ENCODE results near the gene TMEM132D.

TMEM132D gene

DNA sequence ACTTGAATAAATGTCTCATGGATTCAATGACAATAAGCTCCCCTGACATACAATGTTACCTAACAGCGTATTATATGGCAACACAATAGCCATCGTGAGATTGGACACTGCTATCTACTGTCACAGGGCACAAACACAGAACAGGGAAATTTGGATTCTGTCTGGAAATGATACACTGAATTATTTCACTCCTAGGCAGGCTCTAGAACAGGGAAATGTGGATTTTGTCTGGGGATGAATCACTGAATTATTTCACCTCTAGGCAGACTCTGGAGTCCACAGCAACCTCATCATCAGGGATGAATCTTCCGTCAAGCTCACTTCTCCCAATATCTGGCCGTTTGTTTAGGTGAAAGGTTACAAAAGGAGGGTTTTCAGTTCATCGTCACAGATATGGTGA lies 288.8 kb downstream of the TMEM132D start:
- Histone ChIP-seq H3K4me1 (ENCODE audit: control insufficient read depth in 5 of 5, insufficient read depth in 5 of 5, low read length in 5 of 5) (no peaks in the 10 kb centered on the region), H3K36me3 (ENCODE audit: control insufficient read depth in 5 of 5, insufficient read depth in 5 of 5, low read length in 5 of 5) (no peaks in the 10 kb centered on the region), H3K9ac (ENCODE audit: low read length in 5 of 5) (no peak overlapping the region), H3K27ac (ENCODE audit: low read depth, low read length) (no peak overlapping the region), H3K27me3 (ENCODE audit: control insufficient read depth in 5 of 5, insufficient read depth in 4 of 5, low read length in 5 of 5) (no peaks in the 10 kb centered on the region), H3K4me3 (ENCODE audit: low read depth in 1 of 5, low read length in 5 of 5) (no peak overlapping the region), H3K9me3 (ENCODE audit: control insufficient read depth in 5 of 5, low read length in 5 of 5) (peaks cover 0 to 13% (median 0%) of the 10 kb centered on the region in 5 donors)

DNA sequence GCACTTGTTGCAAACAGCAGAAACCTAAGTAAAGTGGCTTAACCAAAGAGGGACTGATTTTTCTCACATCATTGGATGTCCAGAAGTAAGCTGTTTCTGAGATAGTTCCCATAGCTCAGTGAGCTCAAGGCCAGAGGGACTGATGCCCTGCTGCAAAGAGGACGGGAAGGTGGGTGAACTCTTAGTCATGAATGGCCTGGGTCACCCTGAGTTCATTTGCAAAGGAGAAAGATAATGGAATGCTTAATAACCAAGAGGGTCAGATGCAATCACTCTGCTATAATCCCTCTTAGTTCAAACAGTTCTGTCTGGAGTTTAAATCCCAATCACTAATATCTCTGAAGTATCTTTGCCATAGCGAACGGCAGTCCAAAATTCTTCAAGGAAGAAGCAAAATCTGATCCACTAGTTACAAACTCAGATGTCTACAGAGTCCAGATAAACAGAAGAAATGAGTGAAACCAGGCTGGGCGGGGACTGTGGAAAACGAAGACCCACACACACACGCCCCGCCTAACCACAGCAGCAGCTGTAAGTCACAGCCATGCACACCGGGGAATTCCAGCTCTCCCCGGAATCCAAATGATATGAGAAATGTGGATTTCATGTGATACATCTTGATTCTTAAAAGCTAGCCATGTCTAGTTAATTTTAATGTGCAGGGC lies 289.5 kb downstream of the TMEM132D start:
- no peaks in the 10 kb centered on the region for H3K36me3 ChIP-seq (ENCODE audit: control insufficient read depth in 5 of 5, insufficient read depth in 5 of 5, low read length in 5 of 5)
- peaks cover 0 to 9% (median 0%) of the 10 kb centered on the region in 5 donors for H3K9me3 ChIP-seq (ENCODE audit: control insufficient read depth in 5 of 5, low read length in 5 of 5)
- no peaks in the 10 kb centered on the region for H3K27me3 ChIP-seq (ENCODE audit: control insufficient read depth in 5 of 5, insufficient read depth in 4 of 5, low read length in 5 of 5)
- no peaks in the 10 kb centered on the region for H3K4me1 ChIP-seq (ENCODE audit: control insufficient read depth in 5 of 5, insufficient read depth in 5 of 5, low read length in 5 of 5)
- no peak overlapping the region for H3K9ac ChIP-seq (ENCODE audit: low read length in 5 of 5)
- no peak overlapping the region for H3K4me3 ChIP-seq (ENCODE audit: low read depth in 1 of 5, low read length in 5 of 5)
- no peak overlapping the region for H3K27ac ChIP-seq (ENCODE audit: low read depth, low read length)

GRCh38 chr12:129613314-129613713 lies 290.5 kb downstream of the TMEM132D start:
- Histone ChIP-seq H3K9me3 (ENCODE audit: control insufficient read depth in 5 of 5, low read length in 5 of 5) (peaks cover 0 to 9% (median 0%) of the 10 kb centered on the region in 5 donors), H3K9ac (ENCODE audit: low read length in 5 of 5) (no peak overlapping the region), H3K4me3 (ENCODE audit: low read depth in 1 of 5, low read length in 5 of 5) (no peak overlapping the region), H3K4me1 (ENCODE audit: control insufficient read depth in 5 of 5, insufficient read depth in 5 of 5, low read length in 5 of 5) (no peaks in the 10 kb centered on the region), H3K36me3 (ENCODE audit: control insufficient read depth in 5 of 5, insufficient read depth in 5 of 5, low read length in 5 of 5) (no peaks in the 10 kb centered on the region), H3K27me3 (ENCODE audit: control insufficient read depth in 5 of 5, insufficient read depth in 4 of 5, low read length in 5 of 5) (no peaks in the 10 kb centered on the region), H3K27ac (ENCODE audit: low read depth, low read length) (no peak overlapping the region)

- Histone ChIP-seq H3K4me3 (ENCODE audit: low read depth in 1 of 5, low read length in 5 of 5) (no peak overlapping the region), H3K27ac (ENCODE audit: low read depth, low read length) (no peak overlapping the region), H3K27me3 (ENCODE audit: control insufficient read depth in 5 of 5, insufficient read depth in 4 of 5, low read length in 5 of 5) (no peaks in the 10 kb centered on the region), H3K9me3 (ENCODE audit: control insufficient read depth in 5 of 5, low read length in 5 of 5) (peaks cover 0 to 9% (median 0%) of the 10 kb centered on the region in 5 donors), H3K36me3 (ENCODE audit: control insufficient read depth in 5 of 5, insufficient read depth in 5 of 5, low read length in 5 of 5) (no peaks in the 10 kb centered on the region), H3K9ac (ENCODE audit: low read length in 5 of 5) (no peak overlapping the region), H3K4me1 (ENCODE audit: control insufficient read depth in 5 of 5, insufficient read depth in 5 of 5, low read length in 5 of 5) (no peaks in the 10 kb centered on the region)
These were observed 293.2 kb downstream of the TMEM132D start for GRCh38 chr12:129610601-129611120.

DNA sequence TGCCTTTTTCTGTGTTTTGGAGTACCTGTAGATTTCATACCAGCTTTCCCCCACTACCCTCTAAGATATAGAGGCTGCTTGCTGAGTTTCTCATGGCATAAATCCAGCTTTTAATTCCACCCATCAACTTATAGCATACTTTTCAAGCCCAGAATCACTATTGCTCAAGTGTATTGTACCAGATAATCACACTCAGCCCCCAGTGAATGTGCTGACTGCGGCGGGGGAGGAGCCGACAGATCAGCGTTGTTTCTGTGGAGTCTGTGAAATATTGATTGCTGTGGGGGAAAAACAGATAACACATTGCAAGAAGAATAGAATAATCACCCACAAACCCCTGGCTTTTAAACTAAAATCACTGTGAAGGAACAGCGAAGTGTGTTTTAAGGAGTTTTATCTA lies 296.1 kb downstream of the TMEM132D start:
- no peaks in the 10 kb centered on the region for H3K4me1 ChIP-seq (ENCODE audit: control insufficient read depth in 5 of 5, insufficient read depth in 5 of 5, low read length in 5 of 5)
- H3K9ac ChIP-seq (ENCODE audit: low read length in 5 of 5): no peak overlapping the region
- H3K4me3 ChIP-seq (ENCODE audit: low read depth in 1 of 5, low read length in 5 of 5): no peak overlapping the region
- H3K27me3 ChIP-seq (ENCODE audit: control insufficient read depth in 5 of 5, insufficient read depth in 4 of 5, low read length in 5 of 5): no peaks in the 10 kb centered on the region
- H3K36me3 ChIP-seq (ENCODE audit: control insufficient read depth in 5 of 5, insufficient read depth in 5 of 5, low read length in 5 of 5): no peaks in the 10 kb centered on the region
- H3K27ac ChIP-seq (ENCODE audit: low read depth, low read length): no peak overlapping the region
- H3K9me3 ChIP-seq (ENCODE audit: control insufficient read depth in 5 of 5, low read length in 5 of 5): peaks cover 0 to 9% (median 0%) of the 10 kb centered on the region in 5 donors

GRCh38 chr12:129607301-129607700 lies 296.5 kb downstream of the TMEM132D start:
- Histone ChIP-seq H3K4me3 (ENCODE audit: low read depth in 1 of 5, low read length in 5 of 5) (no peak overlapping the region), H3K27me3 (ENCODE audit: control insufficient read depth in 5 of 5, insufficient read depth in 4 of 5, low read length in 5 of 5) (no peaks in the 10 kb centered on the region), H3K4me1 (ENCODE audit: control insufficient read depth in 5 of 5, insufficient read depth in 5 of 5, low read length in 5 of 5) (no peaks in the 10 kb centered on the region), H3K27ac (ENCODE audit: low read depth, low read length) (no peak overlapping the region), H3K9me3 (ENCODE audit: control insufficient read depth in 5 of 5, low read length in 5 of 5) (peaks cover 0 to 9% (median 0%) of the 10 kb centered on the region in 5 donors), H3K9ac (ENCODE audit: low read length in 5 of 5) (no peak overlapping the region), H3K36me3 (ENCODE audit: control insufficient read depth in 5 of 5, insufficient read depth in 5 of 5, low read length in 5 of 5) (no peaks in the 10 kb centered on the region)

DNA sequence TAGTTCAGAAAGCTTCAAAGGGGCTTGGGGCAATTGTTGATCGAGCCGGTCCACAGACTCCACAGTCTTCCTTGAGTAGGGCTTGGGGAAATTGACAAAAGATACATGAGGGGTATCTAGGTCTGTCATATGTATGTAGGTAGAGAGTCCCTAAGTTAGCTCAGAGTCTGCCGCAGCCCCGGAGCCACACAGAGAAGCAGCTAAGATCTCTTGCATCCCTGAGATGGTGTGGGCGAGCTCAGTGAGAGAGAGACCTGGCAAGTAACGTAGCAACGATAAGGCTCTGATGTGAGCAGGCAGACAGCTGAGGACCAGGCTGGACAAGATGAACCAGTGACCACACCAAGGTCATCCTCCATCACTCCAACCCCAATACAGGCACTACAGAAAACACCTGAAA lies 297.6 kb downstream of the TMEM132D start:
- H3K4me3 ChIP-seq (ENCODE audit: low read depth in 1 of 5, low read length in 5 of 5): no peak overlapping the region
- H3K9ac ChIP-seq (ENCODE audit: low read length in 5 of 5): no peak overlapping the region
- no peaks in the 10 kb centered on the region for H3K4me1 ChIP-seq (ENCODE audit: control insufficient read depth in 5 of 5, insufficient read depth in 5 of 5, low read length in 5 of 5)
- H3K27ac ChIP-seq (ENCODE audit: low read depth, low read length): no peak overlapping the region
- no peaks in the 10 kb centered on the region for H3K27me3 ChIP-seq (ENCODE audit: control insufficient read depth in 5 of 5, insufficient read depth in 4 of 5, low read length in 5 of 5)
- peaks cover 0 to 3% (median 0%) of the 10 kb centered on the region in 5 donors for H3K9me3 ChIP-seq (ENCODE audit: control insufficient read depth in 5 of 5, low read length in 5 of 5)
- H3K36me3 ChIP-seq (ENCODE audit: control insufficient read depth in 5 of 5, insufficient read depth in 5 of 5, low read length in 5 of 5): no peaks in the 10 kb centered on the region

GRCh38 chr12:129605666-129606065 lies 298.2 kb downstream of the TMEM132D start:
- no peaks in the 10 kb centered on the region for H3K27me3 ChIP-seq (ENCODE audit: control insufficient read depth in 5 of 5, insufficient read depth in 4 of 5, low read length in 5 of 5)
- H3K9ac ChIP-seq (ENCODE audit: low read length in 5 of 5): no peak overlapping the region
- no peaks in the 10 kb centered on the region for H3K4me1 ChIP-seq (ENCODE audit: control insufficient read depth in 5 of 5, insufficient read depth in 5 of 5, low read length in 5 of 5)
- H3K27ac ChIP-seq (ENCODE audit: low read depth, low read length): no peak overlapping the region
- no peaks in the 10 kb centered on the region for H3K36me3 ChIP-seq (ENCODE audit: control insufficient read depth in 5 of 5, insufficient read depth in 5 of 5, low read length in 5 of 5)
- no peak overlapping the region for H3K4me3 ChIP-seq (ENCODE audit: low read depth in 1 of 5, low read length in 5 of 5)
- peaks cover 0 to 6% (median 2%) of the 10 kb centered on the region in 5 donors for H3K9me3 ChIP-seq (ENCODE audit: control insufficient read depth in 5 of 5, low read length in 5 of 5)

GRCh38 chr12:129604506-129604905 lies 299.3 kb downstream of the TMEM132D start:
- H3K9ac ChIP-seq (ENCODE audit: low read length in 5 of 5): no peak overlapping the region
- no peak overlapping the region for H3K27ac ChIP-seq (ENCODE audit: low read depth, low read length)
- no peaks in the 10 kb centered on the region for H3K27me3 ChIP-seq (ENCODE audit: control insufficient read depth in 5 of 5, insufficient read depth in 4 of 5, low read length in 5 of 5)
- no peaks in the 10 kb centered on the region for H3K4me1 ChIP-seq (ENCODE audit: control insufficient read depth in 5 of 5, insufficient read depth in 5 of 5, low read length in 5 of 5)
- no peaks in the 10 kb centered on the region for H3K36me3 ChIP-seq (ENCODE audit: control insufficient read depth in 5 of 5, insufficient read depth in 5 of 5, low read length in 5 of 5)
- H3K9me3 ChIP-seq (ENCODE audit: control insufficient read depth in 5 of 5, low read length in 5 of 5): peaks cover 0 to 8% (median 6%) of the 10 kb centered on the region in 5 donors
- H3K4me3 ChIP-seq (ENCODE audit: low read depth in 1 of 5, low read length in 5 of 5): no peak overlapping the region

GRCh38 chr12:129599406-129599805 lies 304.4 kb downstream of the TMEM132D start:
- Histone ChIP-seq H3K9ac (ENCODE audit: low read length in 5 of 5) (no peak overlapping the region), H3K27me3 (ENCODE audit: control insufficient read depth in 5 of 5, insufficient read depth in 4 of 5, low read length in 5 of 5) (peaks cover 0 to 3% (median 0%) of the 10 kb centered on the region in 5 donors), H3K36me3 (ENCODE audit: control insufficient read depth in 5 of 5, insufficient read depth in 5 of 5, low read length in 5 of 5) (no peaks in the 10 kb centered on the region), H3K4me3 (ENCODE audit: low read depth in 1 of 5, low read length in 5 of 5) (no peak overlapping the region), H3K4me1 (ENCODE audit: control insufficient read depth in 5 of 5, insufficient read depth in 5 of 5, low read length in 5 of 5) (no peaks in the 10 kb centered on the region), H3K27ac (ENCODE audit: low read depth, low read length) (no peak overlapping the region), H3K9me3 (ENCODE audit: control insufficient read depth in 5 of 5, low read length in 5 of 5) (peaks cover 2 to 13% (median 8%) of the 10 kb centered on the region in 5 donors)
